DMS 273 (cell line): ENCODE measurements around the gene DXO.
"Not testable (repeated sequence)": the region's sequence is repeated elsewhere in the genome, so short reads cannot be mapped to it uniquely, and the experiment has no call there.

Source experiments
- DNase-seq: peaks from one replicate; lab custom pipeline; 2025; ENCODE audit not compliant: unreplicated experiment; lab: John Stamatoyannopoulos, UW

The DXO gene

DNA sequence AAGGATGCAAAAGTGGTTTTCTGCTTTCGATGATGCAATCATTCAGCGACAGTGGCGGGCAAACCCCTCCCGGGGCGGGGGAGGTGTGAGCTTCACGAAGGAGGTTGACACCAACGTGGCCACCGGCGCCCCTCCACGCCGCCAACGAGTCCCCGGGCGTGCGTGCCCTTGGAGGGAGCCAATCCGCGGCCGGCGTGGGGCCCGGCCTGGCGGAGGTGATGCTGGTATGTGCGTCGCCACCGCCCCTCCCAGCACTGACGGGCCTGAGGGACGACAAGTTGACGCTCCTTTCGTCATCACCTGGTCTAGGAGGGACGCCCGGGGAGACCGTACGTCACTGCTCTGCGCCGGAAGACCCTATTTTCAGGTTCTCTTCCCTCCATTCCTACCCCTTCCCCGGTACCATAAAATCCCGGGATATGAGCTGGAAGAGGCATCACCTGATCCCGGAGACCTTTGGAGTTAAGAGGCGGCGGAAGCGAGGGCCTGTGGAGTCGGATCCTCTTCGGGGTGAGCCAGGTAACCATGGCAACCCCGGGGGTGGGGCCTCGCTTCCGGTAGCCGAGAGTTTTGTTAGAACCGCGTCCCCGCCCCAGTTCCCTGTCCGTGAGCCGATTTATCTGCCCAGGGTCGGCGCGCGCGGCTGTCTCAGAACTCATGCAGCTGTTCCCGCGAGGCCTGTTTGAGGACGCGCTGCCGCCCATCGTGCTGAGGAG is at the start of gene DXO:
Gene DXO (minus strand): TSS at position 146 of the 716 bp plus-strand sequence. CDS start 463 bp downstream, outside the sequence.
- DNase-seq: peak; percentile 99

DNA sequence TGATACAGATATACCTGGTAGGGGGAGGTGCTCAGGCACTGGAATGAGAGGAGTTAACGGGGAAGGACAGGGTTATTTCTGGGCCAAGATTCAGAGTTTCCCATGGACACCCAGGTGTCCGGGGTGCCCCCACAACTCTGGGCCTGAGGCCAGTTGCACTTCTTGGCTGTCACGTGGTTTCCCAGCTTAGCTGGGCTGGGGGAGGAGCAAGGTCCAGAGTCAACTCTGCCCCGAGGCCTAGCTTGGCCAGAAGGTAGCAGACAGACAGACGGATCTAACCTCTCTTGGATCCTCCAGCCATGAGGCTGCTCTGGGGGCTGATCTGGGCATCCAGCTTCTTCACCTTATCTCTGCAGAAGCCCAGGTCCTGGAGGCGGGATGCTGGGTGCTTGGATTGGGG is 42.6 kb upstream of the DXO start, which contains the start of gene C4B:
Gene C4B (plus strand): TSS at position 249 of the 400 bp plus-strand sequence. CDS start 51 bp downstream, at position 300.
- not testable (repeated sequence) for DNase-seq

DNA sequence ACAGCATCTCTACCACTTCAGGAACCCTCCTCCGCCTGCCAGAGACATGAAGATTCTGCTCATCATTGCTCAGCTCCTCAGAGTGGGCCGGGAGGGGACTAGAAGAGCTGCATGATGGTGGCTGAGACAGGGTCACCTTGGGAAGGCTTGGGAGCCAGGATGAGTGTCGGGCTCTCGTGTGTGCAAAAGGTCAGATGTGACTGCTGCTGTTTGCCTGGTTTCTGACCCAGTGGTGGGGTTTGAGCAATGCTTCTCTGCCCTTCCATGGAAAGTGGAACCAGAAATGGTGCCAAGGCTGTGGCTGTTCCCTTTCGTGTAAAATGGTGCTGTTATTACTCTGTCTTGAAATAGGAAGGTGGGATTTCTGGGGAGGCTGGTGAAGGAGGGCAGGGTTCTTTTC is 41.8 kb upstream of the DXO start:
- not testable (repeated sequence) for DNase-seq

DNA sequence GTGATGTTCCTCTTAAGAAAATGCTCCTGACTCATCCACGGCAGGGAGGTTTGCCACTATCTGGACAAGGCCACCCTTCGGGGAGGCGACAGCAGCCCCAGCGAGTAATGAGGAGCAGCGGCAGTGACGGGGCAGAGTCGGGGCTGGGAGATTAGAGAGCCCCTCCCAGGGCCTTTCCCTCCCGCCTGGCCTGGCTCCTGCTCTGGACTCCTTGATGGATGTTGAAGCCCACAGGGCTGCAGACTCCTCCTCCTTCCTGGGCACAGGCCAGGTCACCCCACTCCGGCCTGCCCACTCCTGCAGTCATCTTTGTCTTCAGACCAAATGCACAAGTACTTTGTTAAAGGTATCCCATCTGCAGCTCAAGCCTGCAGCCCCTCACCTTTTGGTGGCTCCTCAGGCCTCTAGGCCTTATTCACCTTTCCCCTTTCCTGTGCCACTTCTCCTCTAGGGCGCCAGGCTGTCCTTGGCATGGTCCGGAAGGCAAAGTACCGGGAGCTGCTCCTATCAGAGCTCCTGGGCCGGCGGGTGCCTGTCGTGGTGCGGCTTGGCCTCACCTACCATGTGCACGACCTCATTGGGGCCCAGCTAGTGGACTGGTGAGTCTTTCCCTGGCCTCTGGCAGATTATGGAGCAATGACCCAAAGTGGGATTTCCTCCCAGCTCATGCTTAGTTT is 41.1 kb upstream of the DXO start:
- DNase-seq: not testable (repeated sequence)

DNA sequence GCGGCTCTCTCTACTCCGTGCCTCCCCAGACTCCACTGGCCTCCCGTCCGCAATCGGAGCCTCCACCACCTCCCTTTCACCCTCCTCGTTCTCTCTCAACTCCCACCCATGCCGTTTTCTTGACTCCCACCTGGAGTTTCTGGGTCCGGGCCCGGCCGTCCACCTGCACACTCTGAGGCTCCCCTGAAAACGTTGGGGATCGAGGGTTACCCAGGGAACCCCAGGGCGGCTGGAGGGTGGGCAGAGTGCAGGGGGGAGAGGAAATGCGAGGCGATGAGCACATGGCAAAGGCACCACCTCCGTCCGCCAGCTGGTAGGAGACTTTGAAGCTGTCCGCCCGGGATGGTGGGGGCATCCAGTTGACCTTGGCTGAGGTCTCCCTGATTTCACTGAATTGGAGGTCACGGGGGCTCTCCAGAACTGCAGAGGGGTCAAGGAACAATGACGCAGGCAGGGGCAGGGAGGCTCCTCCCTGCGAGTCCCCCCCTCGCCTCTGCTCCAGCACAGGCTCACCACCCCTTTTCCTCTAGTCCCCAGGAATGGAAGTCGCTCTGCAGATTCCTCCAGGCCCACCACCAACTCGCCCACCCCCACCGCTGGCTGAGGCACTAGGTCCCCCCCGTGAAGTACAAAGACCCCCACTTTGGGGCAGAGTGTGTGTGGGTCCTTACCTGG is 39.1 kb upstream of the DXO start:
- DNase-seq: not testable (repeated sequence)

DNA sequence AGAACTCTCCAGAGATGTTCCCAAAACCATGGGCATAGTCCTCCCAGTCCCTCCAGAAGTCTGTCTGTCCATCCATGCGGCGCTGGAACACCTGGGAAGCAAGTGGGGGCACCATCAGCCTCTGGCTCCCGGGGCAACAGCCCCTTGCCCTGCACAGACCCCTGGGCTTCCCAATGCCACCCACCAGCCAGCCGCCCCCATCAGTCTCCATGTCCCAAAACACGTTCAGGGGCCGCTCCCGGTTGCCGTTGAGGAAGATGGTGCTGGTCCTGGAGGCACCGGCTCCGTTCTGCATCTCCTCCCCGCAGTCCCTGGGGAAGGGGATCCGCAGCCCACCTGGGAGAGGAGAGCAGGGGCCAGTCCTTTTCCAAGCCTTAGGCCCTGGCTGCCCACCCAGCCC is 37.6 kb upstream of the DXO start:
- DNase-seq: not testable (repeated sequence)

DNA sequence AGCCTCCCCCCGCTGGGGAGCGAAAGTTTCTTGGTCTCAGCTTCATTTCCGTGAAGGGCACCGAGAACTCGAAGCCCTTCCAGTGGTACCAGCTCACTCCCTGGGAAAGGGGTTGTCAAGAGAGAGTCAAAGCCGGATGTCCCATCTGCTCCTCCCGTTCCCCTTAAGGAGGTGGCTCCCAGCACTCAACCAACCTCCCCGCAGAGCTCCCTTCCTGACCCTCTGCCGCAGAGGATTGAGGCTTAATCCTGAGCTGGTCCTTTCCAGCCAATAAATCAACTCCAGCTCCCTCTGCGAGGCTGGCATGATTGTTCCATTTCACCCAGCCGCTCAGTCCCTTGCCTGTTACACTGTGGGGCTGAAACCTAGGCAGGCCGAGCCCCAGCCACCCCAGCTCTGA is 36.7 kb upstream of the DXO start:
- not testable (repeated sequence) for DNase-seq

DNA sequence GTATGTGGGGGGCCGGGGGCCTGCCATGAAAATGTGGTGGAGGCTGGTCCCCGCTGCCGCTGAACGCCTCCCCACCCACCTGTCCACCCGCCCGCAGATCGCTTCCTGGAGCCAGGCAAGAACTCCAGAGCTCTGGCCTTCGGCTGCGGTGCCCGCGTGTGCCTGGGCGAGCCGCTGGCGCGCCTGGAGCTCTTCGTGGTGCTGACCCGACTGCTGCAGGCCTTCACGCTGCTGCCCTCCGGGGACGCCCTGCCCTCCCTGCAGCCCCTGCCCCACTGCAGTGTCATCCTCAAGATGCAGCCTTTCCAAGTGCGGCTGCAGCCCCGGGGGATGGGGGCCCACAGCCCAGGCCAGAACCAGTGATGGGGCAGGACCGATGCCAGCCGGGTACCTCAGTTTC is 36.1 kb upstream of the DXO start:
- DNase-seq: not testable (repeated sequence)

DNA sequence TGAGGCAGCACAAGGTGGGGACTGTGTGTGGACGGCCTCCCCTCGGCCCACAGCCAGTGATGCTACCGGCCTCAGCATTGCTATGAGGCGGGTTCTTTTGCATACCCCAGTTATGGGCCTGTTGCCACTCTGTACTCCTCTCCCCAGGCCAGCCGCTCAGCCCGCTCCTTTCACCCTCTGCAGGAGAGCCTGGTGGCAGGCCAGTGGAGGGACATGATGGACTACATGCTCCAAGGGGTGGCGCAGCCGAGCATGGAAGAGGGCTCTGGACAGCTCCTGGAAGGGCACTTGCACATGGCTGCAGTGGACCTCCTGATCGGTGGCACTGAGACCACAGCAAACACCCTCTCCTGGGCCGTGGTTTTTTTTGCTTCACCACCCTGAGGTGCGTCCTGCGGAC is 35.1 kb upstream of the DXO start:
- not testable (repeated sequence) for DNase-seq

DNA sequence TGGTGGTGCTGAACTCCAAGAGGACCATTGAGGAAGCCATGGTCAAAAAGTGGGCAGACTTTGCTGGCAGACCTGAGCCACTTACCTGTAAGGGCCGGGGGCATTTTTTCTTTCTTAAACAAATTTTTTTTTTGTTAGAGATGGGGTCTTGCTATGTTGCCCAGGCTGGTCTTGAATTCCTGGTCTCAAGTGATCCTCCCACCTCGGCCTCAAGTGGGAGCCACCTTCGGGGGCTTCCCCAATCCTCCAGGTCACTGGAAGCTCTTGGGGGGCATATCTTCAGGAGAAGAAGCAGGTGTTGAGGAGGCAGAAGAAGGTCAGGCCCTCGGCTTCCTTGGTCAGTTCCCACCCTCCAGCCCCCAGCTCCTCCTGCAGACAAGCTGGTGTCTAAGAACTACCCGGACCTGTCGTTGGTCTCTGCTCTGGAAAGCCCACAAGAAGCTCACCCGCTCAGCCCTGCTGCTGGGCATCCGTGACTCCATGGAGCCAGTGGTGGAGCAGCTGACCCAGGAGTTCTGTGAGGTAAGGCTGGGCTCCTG is 34.1 kb upstream of the DXO start:
- DNase-seq: not testable (repeated sequence)

DNA sequence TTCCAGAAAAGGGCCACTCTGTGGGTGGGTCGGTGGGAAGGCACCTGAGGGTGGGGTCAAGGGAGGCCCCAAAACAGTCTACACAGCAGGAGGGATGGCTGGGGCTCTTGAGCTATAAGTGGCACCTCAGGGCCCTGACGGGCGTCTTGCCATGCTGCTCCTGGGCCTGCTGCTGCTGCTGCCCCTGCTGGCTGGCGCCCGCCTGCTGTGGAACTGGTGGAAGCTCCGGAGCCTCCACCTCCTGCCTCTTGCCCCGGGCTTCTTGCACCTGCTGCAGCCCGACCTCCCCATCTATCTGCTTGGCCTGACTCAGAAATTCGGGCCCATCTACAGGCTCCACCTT is 33.6 kb upstream of the DXO start:
- not testable (repeated sequence) for DNase-seq

DNA sequence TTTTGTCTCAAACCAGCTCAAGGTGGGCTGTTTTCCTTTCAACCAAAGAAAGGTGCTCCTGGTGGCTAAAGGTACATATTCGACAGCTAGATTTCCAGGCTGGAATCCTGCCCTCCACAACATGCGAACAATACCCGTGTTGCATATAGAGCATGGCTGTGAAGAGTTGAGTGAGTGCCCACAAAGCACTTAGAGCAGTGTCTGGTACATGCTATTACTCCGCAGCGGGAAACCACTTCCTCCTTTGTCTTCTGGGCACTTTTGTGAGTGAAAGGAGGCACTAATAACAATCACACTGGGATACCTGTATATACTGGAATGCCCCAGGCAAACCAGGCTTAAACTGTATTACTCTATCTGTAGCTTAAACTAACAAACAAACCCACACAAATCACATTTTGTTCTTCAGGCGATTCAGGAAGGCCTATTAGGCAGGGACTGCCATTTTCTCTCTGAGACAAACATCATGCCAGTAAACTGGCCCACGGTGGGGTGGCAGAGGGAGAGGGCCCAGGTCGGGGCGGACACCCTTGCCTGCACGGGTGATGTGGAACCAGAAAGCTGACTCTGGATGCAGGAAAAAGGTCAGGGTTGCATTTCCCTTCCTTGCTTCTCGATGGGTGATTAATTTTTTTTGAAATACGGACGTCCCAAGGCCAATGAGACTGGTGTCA is 33.1 kb upstream of the DXO start:
- DNase-seq: not testable (repeated sequence)

DNA sequence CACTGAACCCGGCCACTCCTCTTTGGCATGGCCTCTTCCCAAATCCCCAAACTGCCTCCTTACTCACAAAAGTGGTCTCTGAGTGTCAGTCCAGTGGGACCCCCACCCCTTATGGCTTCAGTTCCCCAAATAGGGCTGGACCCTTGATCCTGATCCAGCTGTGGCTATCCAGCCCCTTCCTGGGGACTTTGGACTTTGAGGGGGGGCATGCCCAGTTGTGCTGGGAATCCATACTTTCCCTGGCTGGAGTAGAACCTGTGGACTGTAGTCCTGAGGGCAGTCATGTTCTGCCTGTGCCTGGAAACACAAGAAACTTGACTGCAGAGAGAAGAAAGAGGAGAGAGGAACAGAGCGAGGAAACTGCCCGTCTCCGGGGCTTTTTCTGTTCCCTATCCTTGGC is 32.5 kb upstream of the DXO start:
- not testable (repeated sequence) for DNase-seq

DNA sequence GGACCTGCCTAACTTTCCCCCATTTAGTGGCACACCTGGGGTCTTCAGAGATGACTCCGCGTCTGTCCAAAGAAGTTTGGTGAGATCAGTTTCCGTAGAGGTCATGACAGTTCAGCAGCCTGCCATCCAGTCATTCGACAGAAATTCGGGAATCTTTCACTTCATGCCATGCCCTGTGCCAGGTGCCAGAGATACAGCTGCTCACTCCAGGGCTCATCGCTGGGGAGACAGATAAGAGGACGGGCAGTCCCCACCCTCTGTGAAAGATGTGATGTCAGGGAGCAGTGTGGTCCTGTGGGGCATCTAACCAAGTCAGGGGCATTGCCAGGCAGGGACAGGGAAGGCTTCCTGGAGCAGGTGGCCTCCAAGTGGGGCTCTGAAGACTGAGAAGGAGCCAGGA is 31.4 kb upstream of the DXO start:
- DNase-seq: not testable (repeated sequence)

DNA sequence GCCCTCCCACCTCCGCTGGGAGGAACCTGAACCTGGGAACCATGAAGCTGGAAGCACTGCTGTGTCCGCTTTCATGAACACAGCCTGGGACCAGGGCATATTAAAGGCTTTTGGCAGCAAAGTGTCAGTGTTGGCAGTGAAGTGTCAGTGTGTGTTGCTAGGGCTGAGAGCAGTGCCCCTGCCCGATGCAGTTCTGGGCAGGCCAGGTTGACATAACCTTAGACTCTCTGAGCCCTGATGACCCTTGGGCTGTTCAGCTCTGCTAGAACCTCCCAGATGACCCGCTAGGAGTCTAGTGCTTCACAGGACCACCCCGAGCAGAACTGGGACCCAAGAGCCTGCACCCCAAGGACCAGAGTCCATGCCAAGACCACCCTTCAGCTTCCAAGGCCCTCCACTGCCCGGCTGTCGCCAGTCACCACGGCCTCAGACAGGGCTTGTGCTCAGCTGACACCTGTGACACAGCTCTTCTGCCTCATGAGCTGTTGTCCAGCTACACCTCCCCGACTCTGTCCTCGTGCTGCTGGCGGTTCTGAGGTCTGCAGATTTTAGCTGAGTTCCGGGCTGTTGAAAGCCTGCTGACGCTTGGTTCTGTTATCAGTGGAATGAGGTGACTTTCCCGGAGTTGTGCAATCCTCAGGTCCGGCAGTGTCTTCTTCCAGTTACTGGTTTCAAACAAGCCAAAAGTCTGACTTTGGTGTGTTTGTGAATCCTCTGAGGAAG is 30.8 kb upstream of the DXO start:
- DNase-seq: not testable (repeated sequence)

DNA sequence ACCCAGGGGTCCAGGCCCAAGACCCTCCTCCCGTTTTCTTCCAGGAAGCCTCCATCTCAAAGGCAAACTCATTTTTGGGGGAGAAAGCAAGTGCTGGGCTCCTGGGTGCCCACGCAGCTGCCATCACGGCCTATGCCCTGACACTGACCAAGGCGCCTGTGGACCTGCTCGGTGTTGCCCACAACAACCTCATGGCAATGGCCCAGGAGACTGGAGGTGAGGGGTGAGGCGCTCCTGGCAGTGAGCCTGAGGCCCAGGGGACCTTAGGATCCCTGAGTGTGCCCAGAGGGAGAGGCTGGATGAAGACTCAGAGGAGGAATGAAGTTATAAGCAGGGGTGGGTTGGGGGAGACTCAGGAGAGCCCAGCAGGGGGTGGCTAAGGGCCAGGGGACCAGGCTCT is 24.4 kb upstream of the DXO start:
- not testable (repeated sequence) for DNase-seq

DNA sequence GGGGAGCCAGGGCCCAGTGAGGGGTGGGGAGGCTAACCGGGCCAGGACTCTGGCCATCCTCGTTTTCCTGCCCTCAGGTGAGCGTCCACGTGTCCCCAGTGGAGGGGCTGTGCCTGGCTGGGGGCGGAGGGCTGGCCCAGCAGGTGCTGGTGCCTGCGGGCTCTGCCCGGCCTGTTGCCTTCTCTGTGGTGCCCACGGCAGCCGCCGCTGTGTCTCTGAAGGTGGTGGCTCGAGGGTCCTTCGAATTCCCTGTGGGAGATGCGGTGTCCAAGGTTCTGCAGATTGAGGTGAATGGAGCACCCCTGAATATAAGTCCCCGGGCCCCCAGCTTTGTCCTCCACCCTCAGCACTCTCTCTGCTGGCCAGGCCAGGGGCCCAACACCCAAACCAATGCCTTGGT is 22.5 kb upstream of the DXO start:
- not testable (repeated sequence) for DNase-seq

DNA sequence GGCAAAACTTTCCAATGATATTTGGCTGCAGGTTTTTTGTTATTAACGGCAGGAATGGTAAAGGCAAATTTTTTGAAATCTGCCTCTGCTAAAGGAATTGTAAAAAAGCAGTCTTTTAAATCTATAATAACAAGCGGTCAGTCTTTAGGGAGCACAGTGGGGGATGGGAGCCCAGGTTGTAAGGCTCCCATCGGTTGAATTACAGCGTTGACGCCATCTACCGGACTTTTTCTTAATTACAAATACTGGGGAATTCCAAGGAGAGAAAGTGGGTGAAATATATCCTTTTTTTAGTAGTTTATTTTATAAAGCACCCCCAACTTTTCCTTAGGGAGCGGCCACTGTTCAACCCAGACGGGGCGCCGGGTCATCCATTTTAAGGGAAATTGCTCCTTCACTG is 17.4 kb upstream of the DXO start:
- not testable (repeated sequence) for DNase-seq

DNA sequence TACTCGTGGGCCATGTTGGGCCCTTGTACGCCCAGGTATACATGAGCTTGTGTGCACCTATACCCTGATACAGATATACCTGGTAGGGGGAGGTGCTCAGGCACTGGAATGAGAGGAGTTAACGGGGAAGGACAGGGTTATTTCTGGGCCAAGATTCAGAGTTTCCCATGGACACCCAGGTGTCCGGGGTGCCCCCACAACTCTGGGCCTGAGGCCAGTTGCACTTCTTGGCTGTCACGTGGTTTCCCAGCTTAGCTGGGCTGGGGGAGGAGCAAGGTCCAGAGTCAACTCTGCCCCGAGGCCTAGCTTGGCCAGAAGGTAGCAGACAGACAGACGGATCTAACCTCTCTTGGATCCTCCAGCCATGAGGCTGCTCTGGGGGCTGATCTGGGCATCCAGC is 9.8 kb upstream of the DXO start, which contains the start of gene C4A:
Gene C4A (plus strand): TSS at position 314 of the 400 bp plus-strand sequence. CDS start 51 bp downstream, at position 365.
- DNase-seq: not testable (repeated sequence)

DNA sequence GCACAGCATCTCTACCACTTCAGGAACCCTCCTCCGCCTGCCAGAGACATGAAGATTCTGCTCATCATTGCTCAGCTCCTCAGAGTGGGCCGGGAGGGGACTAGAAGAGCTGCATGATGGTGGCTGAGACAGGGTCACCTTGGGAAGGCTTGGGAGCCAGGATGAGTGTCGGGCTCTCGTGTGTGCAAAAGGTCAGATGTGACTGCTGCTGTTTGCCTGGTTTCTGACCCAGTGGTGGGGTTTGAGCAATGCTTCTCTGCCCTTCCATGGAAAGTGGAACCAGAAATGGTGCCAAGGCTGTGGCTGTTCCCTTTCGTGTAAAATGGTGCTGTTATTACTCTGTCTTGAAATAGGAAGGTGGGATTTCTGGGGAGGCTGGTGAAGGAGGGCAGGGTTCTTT is 9.1 kb upstream of the DXO start:
- not testable (repeated sequence) for DNase-seq
